Jurkat, Clone E6-1 (cell line): ENCODE data around the gene ANTXR2.
"Not testable (repeated sequence)": the region's sequence is repeated elsewhere in the genome, so short reads cannot be mapped to it uniquely, and the experiment has no call there.

Source experiments
- DNase-seq: peaks from one replicate; pipeline ENCODE4 v3.0.0-alpha.2; 2011; ENCODE audit warnings: low read depth, low spot score
- H3K4me3 ChIP-seq: 2 replicates; pipeline ENCODE4 v1.5.1; 2011; ENCODE audit warnings: mild to moderate bottlenecking, low read length, control low read depth, moderate library complexity

Gene ANTXR2

DNA sequence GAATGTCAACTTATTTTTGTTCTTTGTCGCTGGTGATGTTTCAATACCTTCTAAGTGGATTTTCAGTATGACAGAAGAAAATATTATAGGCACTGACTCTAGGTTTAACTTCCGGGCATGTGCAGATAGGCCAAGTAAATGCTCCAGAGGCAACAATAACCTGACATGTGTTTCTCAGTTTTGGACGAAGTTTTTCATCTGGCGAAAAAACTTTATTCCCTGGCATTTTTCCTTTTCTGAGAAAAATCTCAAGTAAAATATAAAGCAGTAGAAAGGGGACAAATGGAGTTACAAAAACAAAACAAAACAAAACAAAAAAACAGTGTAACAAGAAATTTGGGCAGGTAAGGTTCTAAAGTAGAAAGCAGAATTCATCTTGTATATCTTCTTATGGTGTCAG lies 173.5 kb downstream of the ANTXR2 start:
- no peak for DNase-seq
- H3K4me3 ChIP-seq, result no peak overlapping the region

DNA sequence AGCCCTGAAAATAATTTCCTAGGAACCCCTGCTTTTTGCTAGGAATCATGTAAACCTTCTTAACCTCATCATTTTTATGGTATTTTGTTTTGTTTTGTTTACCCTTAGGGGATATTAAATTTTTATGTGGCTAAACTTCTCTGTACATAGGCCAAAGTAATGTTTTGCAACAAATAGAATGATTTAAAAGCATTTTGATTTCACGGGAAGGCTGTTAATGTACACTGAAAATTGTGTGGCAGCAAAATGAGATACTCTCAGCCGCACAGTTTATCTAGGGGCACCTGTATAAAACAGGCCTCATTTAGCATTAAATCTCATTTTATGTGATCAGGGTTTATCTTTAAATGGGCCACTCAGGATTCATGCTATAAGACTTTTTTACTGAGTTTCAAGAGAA lies 175.0 kb downstream of the ANTXR2 start:
- no peak overlapping the region for H3K4me3 ChIP-seq
- DNase-seq, result no peak

GRCh38 chr4:79897174-79897573 lies 175.9 kb downstream of the ANTXR2 start:
- H3K4me3 ChIP-seq, result no peak overlapping the region
- DNase-seq, result no peak

DNA sequence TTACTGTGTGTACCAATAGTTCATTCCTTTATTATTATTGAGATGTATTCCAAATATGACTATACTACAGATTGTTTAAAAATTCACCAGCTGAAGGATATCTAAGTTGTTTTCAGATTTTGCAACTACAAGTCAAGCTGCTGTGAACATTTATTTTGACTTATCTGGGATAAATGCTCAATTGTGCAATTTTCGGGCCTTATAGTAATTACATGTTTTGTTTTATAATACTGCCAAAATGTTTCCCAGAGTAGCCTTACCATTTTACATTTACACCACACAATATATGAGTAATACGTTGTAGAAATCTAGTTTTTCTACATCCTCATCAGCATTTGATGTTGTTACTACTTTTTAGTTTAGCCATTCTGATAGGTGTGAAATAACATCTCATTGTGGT lies 179.6 kb downstream of the ANTXR2 start:
- DNase-seq, result no peak
- no peak overlapping the region for H3K4me3 ChIP-seq

GRCh38 chr4:79889026-79889425 lies 184.0 kb downstream of the ANTXR2 start:
- not testable (repeated sequence) for H3K4me3 ChIP-seq, DNase-seq

- no peak for DNase-seq
- no peak overlapping the region for H3K4me3 ChIP-seq
Measured at GRCh38 chr4:79886557-79886956, 186.5 kb downstream of the ANTXR2 start.

DNA sequence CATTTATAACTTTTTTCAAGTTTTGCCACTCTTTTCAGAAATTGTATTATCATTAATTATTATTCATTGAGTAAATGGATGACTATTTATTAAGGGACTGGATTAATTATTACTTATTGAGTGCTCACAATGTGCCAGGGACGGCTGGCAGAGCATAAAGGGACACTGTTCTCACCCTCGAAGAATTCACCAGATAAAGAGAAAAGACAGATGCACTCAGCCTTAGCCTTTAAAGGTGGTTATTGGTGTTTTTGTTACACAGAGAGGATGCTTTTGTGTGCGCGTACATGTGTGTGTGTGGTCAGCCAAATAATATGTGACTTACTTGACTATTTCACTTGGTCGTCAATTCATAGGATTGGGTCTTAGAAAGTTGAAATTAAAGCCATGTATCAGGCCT lies 187.0 kb downstream of the ANTXR2 start:
- DNase-seq, result no peak
- no peak overlapping the region for H3K4me3 ChIP-seq

- DNase-seq, result no peak
- no peak overlapping the region for H3K4me3 ChIP-seq
Measured at GRCh38 chr4:79883290-79883689, 189.7 kb downstream of the ANTXR2 start.

GRCh38 chr4:79882806-79883205 lies 190.2 kb downstream of the ANTXR2 start:
- DNase-seq, result no peak
- H3K4me3 ChIP-seq, result no peak overlapping the region

- H3K4me3 ChIP-seq, result no peak overlapping the region
- no peak for DNase-seq
Measured at GRCh38 chr4:79881407-79881806, 191.6 kb downstream of the ANTXR2 start.

DNA sequence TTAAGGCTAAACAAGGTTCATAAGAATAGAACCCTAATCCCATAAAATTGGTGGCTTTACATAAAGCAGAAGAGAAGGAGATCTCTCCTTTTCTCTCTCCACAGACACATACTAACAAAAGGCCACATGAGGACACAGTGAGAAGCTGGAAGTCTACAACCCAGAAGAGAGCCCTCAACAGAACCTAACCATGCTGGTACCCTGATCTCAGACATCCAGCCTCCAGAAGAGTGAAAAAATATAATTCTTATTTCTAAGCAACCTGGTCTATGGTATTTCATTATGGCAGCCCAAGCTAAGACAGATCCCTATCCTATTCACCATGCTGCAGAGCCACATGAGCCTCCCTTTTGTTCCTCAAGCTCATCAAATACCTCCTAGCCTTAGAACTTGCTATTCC lies 195.5 kb downstream of the ANTXR2 start:
- H3K4me3 ChIP-seq, result no peak overlapping the region
- DNase-seq, result no peak

DNA sequence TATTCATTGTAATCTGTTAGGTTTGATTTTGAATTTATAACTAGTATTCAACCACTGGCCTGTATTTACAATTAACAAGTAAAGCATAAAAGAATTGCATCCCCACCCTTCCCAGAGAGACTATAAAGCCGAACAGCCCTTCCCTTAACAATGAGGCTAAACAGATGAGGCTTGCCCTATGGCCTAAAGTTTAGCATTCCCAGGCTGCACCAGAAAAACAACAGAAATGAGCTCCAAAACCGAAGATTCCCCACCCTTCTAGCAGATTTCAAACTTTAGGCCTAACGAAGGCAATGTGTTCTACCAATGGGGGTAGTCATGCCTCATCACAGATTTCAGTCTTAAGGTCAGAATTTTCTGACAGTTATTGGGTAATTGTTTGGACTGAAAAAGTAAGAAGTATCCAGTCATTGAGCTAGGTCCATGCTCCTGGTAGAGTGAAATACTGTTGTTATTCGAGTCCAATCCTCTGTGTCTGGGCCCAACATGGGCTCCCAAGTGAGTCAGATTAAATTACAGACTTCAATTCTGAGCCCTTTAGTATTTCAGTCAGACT lies 197.6 kb downstream of the ANTXR2 start:
- DNase-seq, result no peak

DNA sequence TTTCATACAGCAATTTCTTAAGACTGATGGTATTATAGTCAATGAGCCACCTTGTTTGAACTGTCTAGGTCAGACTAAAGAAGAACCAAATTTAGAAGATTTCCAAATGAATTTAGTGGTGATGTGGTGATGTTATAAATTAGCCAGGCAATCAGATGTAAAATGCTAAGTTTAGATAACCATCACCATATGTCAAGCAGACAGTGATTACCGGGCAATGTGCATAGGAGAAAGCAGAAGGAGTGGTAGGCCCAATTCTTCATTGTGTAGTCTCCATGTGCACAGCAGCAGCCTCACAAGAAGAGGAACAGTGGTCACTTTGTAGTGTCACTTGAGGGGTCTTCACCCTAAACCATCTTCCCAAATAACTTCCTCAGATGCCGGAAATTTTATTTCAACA lies 198.8 kb downstream of the ANTXR2 start:
- no peak overlapping the region for H3K4me3 ChIP-seq
- DNase-seq, result no peak

More for the DNA sequence above, 197.6 kb downstream of the ANTXR2 start:
- H3K4me3 ChIP-seq, result no peak overlapping the region

DNA sequence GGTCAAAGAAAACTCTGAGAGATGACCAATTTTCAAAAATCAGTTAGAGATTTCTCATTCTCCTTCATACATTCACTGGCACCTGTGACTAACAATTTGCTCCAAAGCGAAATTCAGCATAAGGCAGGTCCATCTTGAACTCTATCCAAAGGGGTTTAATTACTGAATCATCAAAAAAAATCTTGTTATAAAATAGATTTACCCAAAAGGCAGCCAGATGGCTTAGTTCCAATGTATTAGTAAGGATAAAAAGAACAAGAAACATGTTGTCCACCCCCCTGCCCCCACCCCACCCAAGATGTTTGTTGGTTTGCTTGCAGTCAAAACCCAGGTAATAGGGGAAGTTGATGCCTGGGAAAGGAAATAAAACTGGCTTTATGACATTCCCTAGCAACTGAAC lies 200.3 kb downstream of the ANTXR2 start:
- no peak overlapping the region for H3K4me3 ChIP-seq
- no peak for DNase-seq

GRCh38 chr4:79871961-79872360 lies 201.1 kb downstream of the ANTXR2 start:
- H3K4me3 ChIP-seq, result no peak overlapping the region
- DNase-seq, result no peak

GRCh38 chr4:79869597-79870237 lies 203.3 kb downstream of the ANTXR2 start:
- DNase-seq, result no peak
- no peak overlapping the region for H3K4me3 ChIP-seq

GRCh38 chr4:79865201-79865597 lies 207.8 kb downstream of the ANTXR2 start:
- DNase-seq, result no peak
- H3K4me3 ChIP-seq, result no peak overlapping the region

GRCh38 chr4:79864500-79865200 lies 208.4 kb downstream of the ANTXR2 start:
- H3K4me3 ChIP-seq, result no peak overlapping the region
- DNase-seq, result no peak

DNA sequence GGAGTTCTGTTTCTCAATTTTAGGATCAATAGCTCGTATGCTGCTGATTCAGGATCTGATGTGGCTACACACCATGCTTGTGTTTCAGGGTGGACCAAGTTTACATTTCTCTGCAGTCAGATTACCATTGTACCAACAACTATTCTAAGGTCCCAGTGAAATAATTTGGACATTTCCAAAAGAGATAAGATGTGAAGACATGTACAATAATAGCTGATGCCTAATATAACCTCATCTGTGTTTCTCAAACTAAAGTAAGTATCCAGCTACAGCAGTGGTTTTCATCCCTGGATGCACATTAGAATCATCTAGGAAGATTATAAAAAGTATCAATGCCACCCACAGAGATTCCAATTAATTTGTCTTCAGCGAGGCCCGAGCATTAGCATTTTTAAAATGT lies 209.7 kb downstream of the ANTXR2 start:
- DNase-seq, result no peak
- no peak overlapping the region for H3K4me3 ChIP-seq

DNA sequence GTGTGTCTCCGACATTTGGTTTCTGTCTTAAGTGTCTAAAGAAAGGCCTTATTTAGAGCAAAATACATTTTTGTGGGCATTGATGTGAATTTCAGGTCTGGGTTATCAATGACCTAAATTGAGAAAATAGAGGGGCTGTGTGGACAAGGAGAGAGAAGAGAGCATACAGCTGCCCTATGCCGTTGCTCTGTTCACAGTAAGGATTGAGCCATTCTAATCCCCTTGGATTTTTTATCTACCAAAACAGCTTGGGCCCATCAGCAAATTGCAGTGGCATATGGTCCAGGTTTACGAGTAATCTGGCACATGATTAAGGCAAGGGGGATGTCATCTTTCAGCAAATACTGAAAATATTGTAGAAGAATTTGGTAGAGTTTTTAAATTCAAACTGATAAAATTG lies 210.2 kb downstream of the ANTXR2 start:
- DNase-seq, result no peak

DNA sequence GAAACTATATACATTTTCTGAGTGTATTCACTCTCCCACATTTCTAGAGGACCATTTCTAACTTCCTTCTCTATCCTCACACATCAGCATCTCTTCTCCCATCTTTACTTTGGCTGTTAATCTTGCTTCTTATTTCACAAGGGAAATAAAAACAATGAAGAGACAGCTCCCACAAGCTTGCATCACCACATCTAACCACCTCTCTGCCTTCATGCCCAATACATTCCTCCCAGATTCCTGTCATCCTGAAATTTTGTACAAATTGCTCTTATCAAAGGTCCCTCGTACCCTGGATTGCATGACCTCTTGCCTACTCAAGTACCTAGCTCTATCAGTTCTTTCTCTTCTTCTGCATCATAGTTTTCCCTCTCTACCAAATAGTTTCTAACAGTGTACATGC lies 215.2 kb downstream of the ANTXR2 start:
- H3K4me3 ChIP-seq, result no peak overlapping the region
- no peak for DNase-seq

More for the DNA sequence above, 210.2 kb downstream of the ANTXR2 start:
- H3K4me3 ChIP-seq, result no peak overlapping the region
